H1 (cell line): ENCODE measurements around the gene FAS. TPM values are rescaled to one million over a fixed set of nuclear protein-coding genes. Genes with fewer than 3 reads are reported as not detected.

Experiments used
- CTCF ChIA-PET: fragments of 300-600 bp; sonication (Branson Sonifier 250); formaldehyde crosslinking; loops from one replicate; lab custom pipeline; 2021; ENCODE audit not compliant: partially characterized antibody; lab: Charles Lee
- POLR2A ChIA-PET: fragments of 300-600 bp; sonication (Branson Sonifier 250); formaldehyde crosslinking; loops from one replicate; lab custom pipeline; 2021; ENCODE audit warnings: inconsistent platforms; ENCODE audit not compliant: partially characterized antibody; lab: Charles Lee
- DNase-seq, 2 experiments: peaks; one replicate each; pipeline versions ENCODE4 v3.0.0 to v3.0.0-alpha.2; 2010 to 2022; ENCODE audit warnings: low spot score in 2 of 2, low read depth in 1 of 2, mixed read lengths in 1 of 2
- FAIRE-seq: peaks from 2 replicates; lab custom pipeline; 2011; peaks lifted over from hg19 to GRCh38; lab: Jason Lieb, UNC
- H2AFZ ChIP-seq: 2 replicates; pipeline ENCODE4 v1.8.1; 2012; ENCODE audit warnings: low read length, inconsistent platforms
- H2AK5ac ChIP-seq: 2 replicates; pipeline ENCODE4 v1.6.1; 2013; ENCODE audit warnings: low read depth, low read length
- H2BK120ac ChIP-seq: replicated peaks from 2 replicates; pipeline ENCODE3; 2013; ENCODE audit warnings: low read depth, low read length, inconsistent platforms
- H2BK12ac ChIP-seq: 2 replicates; pipeline ENCODE4 v1.6.1; 2013; ENCODE audit warnings: low read depth, low read length
- H2BK15ac ChIP-seq: 2 replicates; pipeline ENCODE4 v1.6.1; 2013; ENCODE audit warnings: low read length
- H2BK20ac ChIP-seq: 2 replicates; pipeline ENCODE4 v1.6.1; 2013; ENCODE audit warnings: low read length
- H2BK5ac ChIP-seq: 2 replicates; pipeline ENCODE4 v1.6.1; 2013; ENCODE audit warnings: low read depth, low read length
- H3K14ac ChIP-seq: 2 replicates; pipeline ENCODE4 v1.6.1; 2013; ENCODE audit warnings: inconsistent platforms; ENCODE audit not compliant: insufficient read length
- H3K18ac ChIP-seq: 2 replicates; pipeline ENCODE4 v1.6.1; 2013; ENCODE audit warnings: low read length; ENCODE audit errors: extremely low read depth
- H3K23ac ChIP-seq: 2 replicates; pipeline ENCODE4 v1.6.1; 2013; ENCODE audit warnings: inconsistent platforms; ENCODE audit not compliant: insufficient read length
- H3K23me2 ChIP-seq: 2 replicates; pipeline ENCODE4 v1.6.1; 2013; ENCODE audit warnings: low read depth, low read length
- H3K27ac ChIP-seq: 2 replicates; pipeline ENCODE4 v1.6.1; 2011; ENCODE audit warnings: low read depth, low read length, inconsistent platforms
- H3K27me3 ChIP-seq, 4 experiments: replicated peaks in 1 of 4; 1 replicate in 1 of 4; 2 replicates in 3 of 4; pipeline versions ENCODE4 v1.6.1 to v1.8.1; 2011 to 2013; ENCODE audit warnings: low read length in 3 of 4, mild to moderate bottlenecking in 3 of 4, inconsistent platforms in 2 of 4, mixed read lengths in 2 of 4, moderate library complexity in 1 of 4; ENCODE audit not compliant: control insufficient read depth in 3 of 4, insufficient read depth in 3 of 4; ENCODE audit errors: extremely low read depth in 1 of 4
- H3K36me3 ChIP-seq, 4 experiments: 2 replicates each; pipeline versions ENCODE4 v1.6.1 to v1.8.1; 2011 to 2013; ENCODE audit warnings: mild to moderate bottlenecking in 4 of 4, low read length in 3 of 4, moderate library complexity in 2 of 4, control low read depth in 1 of 4, inconsistent platforms in 1 of 4; ENCODE audit not compliant: insufficient read depth in 4 of 4, control insufficient read depth in 2 of 4
- H3K4ac ChIP-seq: replicated peaks from 2 replicates; pipeline ENCODE3; 2013; ENCODE audit warnings: low read length, low read depth, mixed read lengths, inconsistent platforms; ENCODE audit not compliant: insufficient read length
- H3K4me1 ChIP-seq, 4 experiments: replicated peaks in 1 of 4; 1 replicate in 1 of 4; 2 replicates in 3 of 4; pipeline versions ENCODE4 v1.6.1 to v1.8.1; 2011 to 2013; ENCODE audit warnings: low read length in 3 of 4, inconsistent platforms in 2 of 4, mixed read lengths in 1 of 4; ENCODE audit not compliant: insufficient read depth in 4 of 4, control insufficient read depth in 3 of 4
- H3K4me2 ChIP-seq, 2 experiments: 2 replicates each; pipeline versions ENCODE4 v1.6.1 to v1.8.1; 2011 to 2013; ENCODE audit warnings: low read depth in 2 of 2, low read length in 2 of 2, control low read depth in 1 of 2, inconsistent platforms in 1 of 2, mild to moderate bottlenecking in 1 of 2; ENCODE audit not compliant: insufficient read depth in 1 of 2
- H3K4me3 ChIP-seq, 4 experiments: fragments of 200-600, 300-600 bp in 1 of 4; sonication (generic), shearing (Covaris generic), sonication (Bioruptor Twin) in 1 of 4; 2 replicates each; pipeline versions ENCODE4 v1.5.1 to v1.8.1; 2011 to 2016; ENCODE audit warnings: low read length in 4 of 4, low read depth in 3 of 4, control low read depth in 2 of 4, inconsistent platforms in 2 of 4, mild to moderate bottlenecking in 2 of 4, mixed read lengths in 1 of 4, moderate library complexity in 1 of 4; ENCODE audit not compliant: insufficient read depth in 2 of 4; ENCODE audit errors: extremely low read depth in 1 of 4
- H3K56ac ChIP-seq: replicated peaks from 2 replicates; pipeline ENCODE3; 2013; ENCODE audit warnings: low read depth, mild to moderate bottlenecking, mixed read lengths, low read length, inconsistent platforms; ENCODE audit not compliant: insufficient read length
- H3K79me1 ChIP-seq: 2 replicates; pipeline ENCODE4 v1.6.1; 2013; ENCODE audit warnings: low read depth, low read length, control low read depth
- H3K79me2 ChIP-seq, 2 experiments: 2 replicates each; pipeline versions ENCODE4 v1.6.1 to v1.8.1; 2012 to 2013; ENCODE audit warnings: low read length in 2 of 2, mild to moderate bottlenecking in 2 of 2, inconsistent platforms in 1 of 2; ENCODE audit not compliant: insufficient read depth in 2 of 2, control insufficient read depth in 1 of 2
- H3K9ac ChIP-seq, 4 experiments: replicated peaks in 1 of 4; 1 replicate in 1 of 4; 2 replicates in 3 of 4; pipeline versions ENCODE4 v1.6.1 to v1.8.1; 2011 to 2013; ENCODE audit warnings: low read depth in 3 of 4, low read length in 3 of 4, control low read depth in 2 of 4, mild to moderate bottlenecking in 2 of 4, moderate library complexity in 2 of 4, inconsistent platforms in 1 of 4; ENCODE audit errors: extremely low read depth in 1 of 4
- H3K9me3 ChIP-seq, 2 experiments: 2 replicates each; pipeline versions ENCODE4 v1.6.1 to v1.8.1; 2012 to 2013; ENCODE audit warnings: mild to moderate bottlenecking in 2 of 2, moderate library complexity in 2 of 2, control low read depth in 1 of 2, inconsistent platforms in 1 of 2, low read depth in 1 of 2, low read length in 1 of 2, mixed read lengths in 1 of 2; ENCODE audit not compliant: insufficient read depth in 2 of 2
- H4K20me1 ChIP-seq, 2 experiments: replicated peaks in 1 of 2; 2 replicates each; pipeline versions ENCODE3 to v1.8.1; 2011 to 2013; ENCODE audit warnings: inconsistent platforms in 2 of 2, low read length in 2 of 2, mild to moderate bottlenecking in 1 of 2; ENCODE audit not compliant: insufficient read depth in 2 of 2, control insufficient read depth in 1 of 2
- H4K5ac ChIP-seq: 2 replicates; pipeline ENCODE4 v1.6.1; 2013; ENCODE audit warnings: low read length, low read depth, mixed read lengths, inconsistent platforms; ENCODE audit not compliant: insufficient read length
- H4K8ac ChIP-seq: 2 replicates; pipeline ENCODE4 v1.8.0; 2013; ENCODE audit warnings: mild to moderate bottlenecking, moderate library complexity, low read length, inconsistent platforms; ENCODE audit not compliant: insufficient read depth; ENCODE audit errors: extremely low read depth
- H4K91ac ChIP-seq: replicated peaks from 2 replicates; pipeline ENCODE3; 2013; ENCODE audit warnings: low read length, mixed read lengths, inconsistent platforms; ENCODE audit not compliant: insufficient read length
- ASH2L ChIP-seq: fragments of 200-600, 300-600 bp; sonication (generic); IDR thresholded peaks from one replicate; pipeline ENCODE4 v1.7.1; 2017; ENCODE audit warnings: low read length
- BRCA1 ChIP-seq: IDR thresholded peaks from 2 replicates; pipeline ENCODE4 v1.6.1; 2012; ENCODE audit warnings: low read depth, low read length, improper control_type of control experiment
- CREB1 ChIP-seq: IDR thresholded peaks from 2 replicates; pipeline ENCODE4 v1.6.1; 2012; ENCODE audit warnings: inconsistent platforms
- KDM1A ChIP-seq: fragments of 200-600, 300-600 bp; sonication (generic); IDR thresholded peaks from 2 replicates; pipeline ENCODE4 v1.7.1; 2016; ENCODE audit warnings: mild to moderate bottlenecking, low read length, borderline replicate concordance
- ZNF274 ChIP-seq: IDR thresholded peaks from 2 replicates; pipeline ENCODE4 v1.7.0; 2012; ENCODE audit warnings: low read length, borderline replicate concordance; ENCODE audit errors: extremely low read depth
- WGBS, 2 experiments: shearing (Covaris generic) in 1 of 2; methylation state at CpG; one replicate each; pipeline versions ENCODE4 v1.1.6 to v1.1.7; 2013 to 2015; ENCODE audit warnings: low lambda C conversion rate in 2 of 2, mixed read lengths in 2 of 2, inconsistent platforms in 1 of 2, low coverage in 1 of 2, missing lambda C conversion rate in 1 of 2; ENCODE audit not compliant: insufficient replicate concordance in 2 of 2, insufficient coverage in 1 of 2, insufficient read length in 1 of 2; ENCODE audit errors: extremely low coverage in 1 of 2, missing lambda C conversion rate in 1 of 2; 5-methylcytosine and 5-hydroxymethylcytosine counted together
- polyA plus RNA-seq, 7 experiments: library from polyadenylated mRNA; depleted of rRNA in 3 of 7; stranded (reverse) in 5 of 7; unstranded in 2 of 7; fragments of >200 nt in 5 of 7; fragments of 200-250 nt in 2 of 7; gene quantifications; 1 replicate in 5 of 7; 2 replicates in 1 of 7; 4 replicates in 1 of 7; pipeline versions ENCODE4 v1.2.1 to v1.2.3, GENCODE V29; 2011 to 2013; ENCODE audit warnings: missing spikeins in 2 of 7, mixed read lengths in 2 of 7
- total RNA-seq: library from RNA; stranded (reverse); fragmentation: NEBNext Ultra II Directional; extraction: Animal tissue kit (Norgen Biotek cat#: 25700); gene quantifications from 2 replicates; pipeline ENCODE4 v1.2.1, GENCODE V29; 2021

FAS gene
- total and polyA plus RNA-seq, 2 of the 8 experiments (the other 6 are each of a cell fraction or from before 2014, with no cell fraction given) = 4.0 to 6.7 TPM

DNA sequence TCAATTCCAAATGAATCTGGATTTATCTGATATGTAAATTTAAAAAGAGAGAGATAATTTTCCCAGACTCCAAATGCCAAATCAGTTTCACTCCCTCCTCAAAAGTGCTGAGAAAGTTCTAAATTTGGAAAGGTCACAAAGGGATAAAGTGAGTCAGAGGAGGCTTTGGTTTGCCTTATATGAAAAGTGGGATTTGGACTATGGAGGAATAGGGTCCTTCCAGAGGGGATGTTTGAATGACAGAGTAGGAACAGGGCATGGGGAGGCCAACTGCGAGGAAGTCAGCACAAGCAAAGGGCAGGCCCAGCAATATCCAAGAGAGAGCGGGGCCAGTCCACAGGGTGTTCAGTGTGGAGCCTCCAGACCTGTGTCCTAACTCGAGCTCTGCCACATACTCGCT lies 9.8 kb upstream of the FAS start:
- no peaks in the 10 kb centered on the region for H3K9me3 ChIP-seq
- no peak overlapping the region for H4K91ac ChIP-seq
- H2BK20ac ChIP-seq = no peak overlapping the region
- H3K56ac ChIP-seq = no peak overlapping the region
- 72% methylated on average over 4 of the region's 4 CpGs; no CpG with 5 or more reads in 1 of the 2 experiments for WGBS, 2 experiments
- H2BK120ac ChIP-seq = no peak overlapping the region
- no peaks in the 10 kb centered on the region for H3K36me3 ChIP-seq
- no peak overlapping the region for H3K27ac ChIP-seq
- H3K18ac ChIP-seq = no peak overlapping the region
- H4K20me1 ChIP-seq = no peaks in the 10 kb centered on the region
- no peak overlapping the region for H4K5ac ChIP-seq
- H3K9ac ChIP-seq = no peak overlapping the region
- FAIRE-seq = no peak
- H3K4me1 ChIP-seq = peaks cover 0 to 4% (median 0%) of the 10 kb centered on the region in 4 experiments; a peak in 1 of 7 replicates
- H4K8ac ChIP-seq = no peak overlapping the region
- H3K14ac ChIP-seq = no peak overlapping the region
- no peaks in the 10 kb centered on the region for H3K79me1 ChIP-seq
- no peak overlapping the region for H3K4me3 ChIP-seq
- no peak overlapping the region for H2AK5ac ChIP-seq
- no peak overlapping the region for H3K4me2 ChIP-seq
- no peak overlapping the region for H2BK15ac ChIP-seq
- no peaks in the 10 kb centered on the region for H3K27me3 ChIP-seq
- TF ChIP-seq CREB1 (no peak), KDM1A (no peak), BRCA1 (no peak), ZNF274 (no peak), ASH2L (no peak)
- ChIA-PET CTCF (interaction anchor here (0.6 to 3.3 kb wide), 5 partner anchors 9 to 48 kb away, joined by 3 to 14 read pairs (median 4); partner anchors contain the start of gene FAS), POLR2A (no interaction called here)
- no peak overlapping the region for H3K23ac ChIP-seq
- no peaks in the 10 kb centered on the region for H3K79me2 ChIP-seq
- H2BK5ac ChIP-seq = no peak overlapping the region
- H3K4ac ChIP-seq = no peak overlapping the region
- H2BK12ac ChIP-seq = no peak overlapping the region
- no peak for DNase-seq
- H3K23me2 ChIP-seq = no peaks in the 10 kb centered on the region
- no peak overlapping the region for H2AFZ ChIP-seq
